HG03139 (cell line): ENCODE results near the gene RNF152.
"Not testable (repeated sequence)": the region's sequence is repeated elsewhere in the genome, so short reads cannot be mapped to it uniquely, and the experiment has no call there.

ENCODE experiments used
- ATAC-seq: cut with Tn5 transposase; IDR thresholded peaks from one replicate; pipeline ENCODE4 v1.9.1; 2021; ENCODE audit not compliant: unreplicated experiment

The RNF152 gene

GRCh38 chr18:61824733-61825363 lies 68.0 kb downstream of the RNF152 start:
- ATAC-seq: no peak

- no peak for ATAC-seq
These were observed 69.2 kb downstream of the RNF152 start for GRCh38 chr18:61823595-61823994.

- ATAC-seq: no peak
These were observed 69.9 kb downstream of the RNF152 start for GRCh38 chr18:61822879-61823278.

- ATAC-seq: no peak
These were observed 71.1 kb downstream of the RNF152 start for GRCh38 chr18:61821748-61822147.

- ATAC-seq: no peak
These were observed 71.9 kb downstream of the RNF152 start for GRCh38 chr18:61820882-61821281.

GRCh38 chr18:61817086-61817485 lies 75.7 kb downstream of the RNF152 start:
- no peak for ATAC-seq

GRCh38 chr18:61815885-61816470 lies 76.8 kb downstream of the RNF152 start:
- ATAC-seq: no peak

GRCh38 chr18:61808286-61808685 lies 84.5 kb downstream of the RNF152 start:
- ATAC-seq: no peak

GRCh38 chr18:61803393-61803792 lies 89.4 kb downstream of the RNF152 start:
- ATAC-seq: no peak

- no peak for ATAC-seq
These were observed 94.9 kb downstream of the RNF152 start for GRCh38 chr18:61797696-61798590.

- ATAC-seq: no peak
These were observed 101.8 kb downstream of the RNF152 start for GRCh38 chr18:61791031-61791430.

- not testable (repeated sequence) for ATAC-seq
These were observed 105.7 kb downstream of the RNF152 start for GRCh38 chr18:61787011-61787670.

- no peak for ATAC-seq
These were observed 107.2 kb downstream of the RNF152 start for GRCh38 chr18:61785588-61785987.

GRCh38 chr18:61784834-61785233 lies 108.0 kb downstream of the RNF152 start:
- ATAC-seq: no peak

GRCh38 chr18:61782545-61782944 lies 110.3 kb downstream of the RNF152 start:
- ATAC-seq: no peak

GRCh38 chr18:61776201-61776600 lies 116.6 kb downstream of the RNF152 start:
- not testable (repeated sequence) for ATAC-seq

GRCh38 chr18:61774846-61775245 lies 118.0 kb downstream of the RNF152 start:
- no peak for ATAC-seq

GRCh38 chr18:61772293-61772848 lies 120.4 kb downstream of the RNF152 start:
- ATAC-seq: no peak

GRCh38 chr18:61771861-61772260 lies 120.9 kb downstream of the RNF152 start:
- ATAC-seq: no peak

- no peak for ATAC-seq
These were observed 122.5 kb downstream of the RNF152 start for GRCh38 chr18:61770279-61770678.

GRCh38 chr18:61766266-61766884 lies 126.4 kb downstream of the RNF152 start:
- ATAC-seq: no peak
